RPMI7951 (cell line): ENCODE data around the gene GRM6. TPM values are rescaled to one million over a fixed set of nuclear protein-coding genes. Genes with fewer than 3 reads are reported as not detected.

Experiments
- DNase-seq: peaks from one replicate; pipeline ENCODE4 v3.0.0-alpha.2; 2012; ENCODE audit warnings: low read depth
- total RNA-seq: library from RNA; depleted of rRNA; stranded (reverse); fragments of >200 nt; shearing (Covaris generic); gene quantifications from 2 replicates; pipeline ENCODE4 v1.2.3, GENCODE V29; 2014; rRNA removed

GRM6 gene
- total RNA-seq, result not detected in 2 replicates

DNA sequence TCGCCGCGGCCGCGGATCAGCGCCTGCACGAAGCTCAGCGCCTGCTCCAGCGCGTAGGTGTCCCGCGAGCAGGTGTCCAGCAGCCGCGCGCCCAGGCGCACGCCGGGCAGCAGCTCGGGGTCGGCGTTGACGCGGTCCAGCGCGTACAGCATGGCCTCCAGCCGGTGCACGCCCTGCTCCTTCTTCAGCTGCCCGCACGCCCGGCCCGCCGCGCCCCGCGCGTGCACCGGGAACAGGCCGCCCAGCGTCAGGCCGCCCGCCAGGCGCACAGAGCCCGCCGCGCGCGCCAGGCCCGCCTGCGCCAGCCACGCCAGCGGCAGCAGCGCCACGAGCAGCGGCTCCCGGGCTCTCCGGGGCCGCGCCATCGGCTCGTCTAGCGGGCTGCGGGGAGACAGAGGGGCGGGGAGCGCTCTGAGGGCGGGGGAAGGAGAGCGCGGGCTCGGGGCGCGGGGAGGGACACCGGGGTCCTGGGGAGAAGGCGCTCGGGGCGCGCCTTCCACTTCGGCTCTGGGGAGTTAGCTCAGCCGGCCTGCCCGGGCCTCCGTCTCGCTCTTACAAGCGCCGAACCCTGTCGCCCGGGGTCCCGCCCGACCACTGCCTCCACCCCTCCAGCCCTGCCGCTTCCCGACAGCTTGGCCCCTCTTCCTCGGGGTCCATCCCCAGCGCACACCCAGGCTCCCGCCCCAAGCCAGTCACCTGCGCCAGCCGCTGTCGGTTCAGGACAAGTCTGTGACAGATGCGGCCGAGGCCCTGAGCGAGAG is at the start of gene GRM6:
Gene GRM6 (minus strand): TSS at position 741 of the 761 bp plus-strand sequence. CDS start 376 bp downstream, at position 365.
- no peak for DNase-seq

DNA sequence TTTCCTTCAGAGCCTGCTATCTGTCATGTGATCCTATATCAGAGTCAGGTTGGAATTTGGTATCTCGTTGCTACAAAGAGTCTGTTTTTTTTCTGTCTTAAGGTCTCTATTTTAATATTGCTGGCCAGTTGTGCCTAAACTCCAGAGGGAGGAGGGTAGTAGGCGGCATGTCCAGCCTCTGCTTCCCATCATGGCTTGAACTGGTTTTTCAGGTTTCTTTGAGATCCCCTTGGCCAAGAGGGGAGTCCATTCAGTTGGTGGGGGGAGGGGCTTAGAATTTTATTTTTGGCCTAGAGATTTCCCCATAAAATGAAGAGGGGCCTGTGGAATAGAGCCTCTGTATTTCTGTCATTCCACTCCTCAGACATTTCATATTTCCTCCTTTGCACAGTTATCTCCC is 49.6 kb upstream of the GRM6 start:
- DNase-seq, result no peak

DNA sequence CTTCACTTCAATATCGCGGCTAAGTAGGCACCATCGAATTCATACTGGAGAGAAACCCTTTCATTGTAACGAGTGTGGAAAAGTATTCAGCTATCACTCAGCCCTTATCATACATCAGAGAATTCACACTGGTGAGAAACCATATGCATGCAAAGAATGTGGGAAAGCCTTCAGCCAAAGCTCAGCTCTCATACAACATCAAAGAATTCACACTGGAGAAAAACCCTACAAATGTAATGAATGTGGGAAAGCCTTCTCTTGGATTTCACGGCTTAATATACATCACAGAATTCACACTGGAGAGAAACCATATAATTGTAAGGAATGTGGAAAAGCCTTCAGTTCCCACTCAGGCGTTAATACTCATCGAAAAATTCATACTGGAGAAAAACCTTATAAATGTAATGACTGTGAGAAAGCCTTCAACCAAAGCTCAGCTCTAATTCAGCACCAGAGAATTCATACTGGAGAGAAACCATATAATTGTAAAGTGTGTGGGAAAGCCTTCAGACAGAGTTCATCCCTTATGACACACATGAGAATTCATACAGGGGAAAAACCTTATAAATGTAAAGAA is 38.0 kb upstream of the GRM6 start:
- no peak for DNase-seq

DNA sequence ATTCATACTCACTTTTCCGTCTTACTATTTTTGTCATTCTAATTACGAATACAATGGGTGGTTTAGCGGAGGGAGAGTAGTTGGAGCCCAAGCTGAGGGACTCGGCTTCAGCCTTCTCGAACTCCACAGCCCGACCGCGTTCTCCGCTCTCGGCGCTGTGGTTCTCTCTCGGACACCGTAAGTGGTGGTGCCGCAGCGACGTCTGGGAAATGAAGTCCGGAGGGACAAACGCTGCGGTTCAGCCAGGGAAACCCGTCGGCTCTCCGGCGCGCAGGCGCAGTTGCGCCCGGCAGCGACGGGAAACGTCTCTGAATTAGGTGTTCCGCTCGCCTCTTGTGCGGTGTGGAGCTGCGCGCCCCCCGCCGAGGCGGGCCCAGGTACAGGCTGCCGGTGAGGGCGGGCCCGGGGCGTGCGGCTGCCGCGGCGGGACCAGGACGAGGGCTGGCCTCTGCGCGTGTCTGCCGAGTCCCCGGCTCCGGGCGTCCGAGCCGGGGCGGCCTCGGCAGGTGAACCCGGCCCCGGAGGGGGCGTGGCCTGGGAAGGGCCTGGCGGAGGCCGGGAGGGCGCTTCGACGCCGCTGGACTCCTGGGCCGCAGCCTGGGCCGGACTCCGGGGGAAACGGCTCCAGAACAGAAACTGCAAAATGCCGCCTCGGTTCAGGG is 28.5 kb upstream of the GRM6 start, which contains the start of gene ZNF879:
Gene ZNF879 (plus strand): TSS at position 277 of the 662 bp plus-strand sequence. CDS start 1,201 bp downstream, outside the sequence.
- DNase-seq, result peak; percentile 94

DNA sequence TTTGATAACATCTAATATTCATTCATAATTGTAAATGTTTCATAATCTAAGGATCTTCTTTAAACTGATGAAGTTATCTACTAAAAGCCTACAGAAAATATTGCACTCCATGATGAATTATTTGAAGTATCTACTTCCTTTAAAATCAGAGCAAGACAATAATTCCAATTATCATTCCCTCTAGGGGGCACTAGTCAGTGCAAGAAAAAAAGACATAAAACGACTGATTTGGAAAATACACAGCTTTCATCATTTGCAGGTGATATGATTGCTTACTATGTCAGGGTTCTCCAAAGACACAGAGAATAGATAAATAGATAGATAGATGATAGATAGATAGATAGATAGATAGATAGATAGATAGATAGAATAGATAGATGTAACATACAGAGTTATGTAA is 13.5 kb upstream of the GRM6 start:
- no peak for DNase-seq

DNA sequence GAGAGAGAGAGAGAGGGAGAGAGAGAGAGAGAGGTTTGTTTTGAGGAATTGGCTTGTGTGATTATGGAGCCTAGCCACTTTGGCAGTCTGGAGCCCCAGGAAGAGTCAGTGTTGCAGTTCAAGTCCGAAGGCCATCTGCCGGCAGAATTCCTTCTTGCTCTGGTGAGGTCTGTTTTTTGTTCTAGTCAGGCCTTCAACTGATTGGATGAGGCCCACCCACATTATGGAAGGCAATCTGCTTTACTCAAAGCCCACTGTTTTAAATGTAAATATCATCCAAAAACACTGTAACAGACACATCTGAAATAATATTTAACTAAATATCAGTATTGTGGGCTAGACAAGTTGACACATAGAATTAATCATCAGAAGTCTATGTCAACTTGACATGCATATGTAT is 11.4 kb upstream of the GRM6 start:
- DNase-seq, result no peak

DNA sequence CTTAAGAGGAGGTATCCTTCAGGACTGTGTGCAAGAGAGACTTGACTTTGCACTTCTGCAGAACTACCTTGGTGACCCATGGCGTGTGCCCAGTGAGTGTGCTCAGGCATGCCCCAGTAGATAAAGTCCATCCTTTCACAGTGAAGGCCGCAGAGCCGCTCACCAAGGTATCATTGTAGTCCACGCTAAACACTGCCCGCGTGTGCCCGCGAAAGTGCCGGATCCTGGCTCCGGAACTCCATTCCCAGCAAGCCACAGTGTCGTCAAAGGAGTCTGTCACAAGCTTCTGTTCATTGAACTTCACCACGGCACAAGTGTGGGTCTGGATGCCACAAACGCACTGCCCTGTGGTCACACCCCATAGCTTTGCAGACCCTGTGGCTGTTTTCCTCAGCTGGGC is 3.3 kb upstream of the GRM6 start:
- DNase-seq, result no peak

DNA sequence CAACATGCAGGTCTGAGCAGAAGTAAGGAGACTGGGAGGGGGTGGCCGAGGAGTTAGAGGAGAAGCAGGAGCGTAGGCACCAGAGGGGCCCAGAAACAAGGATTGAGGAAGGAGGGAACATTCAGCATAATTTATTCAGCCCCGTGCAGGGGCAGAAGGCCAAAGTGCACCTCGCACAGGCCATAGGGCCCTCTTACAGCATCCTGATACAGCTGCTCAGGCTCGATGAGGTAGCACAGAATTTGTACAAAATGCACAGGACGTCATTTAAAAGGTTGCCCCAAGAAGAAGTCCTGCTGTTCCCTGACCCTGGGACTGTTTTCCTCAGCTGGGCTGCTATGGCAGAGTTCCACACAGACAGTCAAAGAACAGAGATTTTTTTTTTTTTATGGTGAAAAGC is 2.1 kb upstream of the GRM6 start:
- no peak for DNase-seq

DNA sequence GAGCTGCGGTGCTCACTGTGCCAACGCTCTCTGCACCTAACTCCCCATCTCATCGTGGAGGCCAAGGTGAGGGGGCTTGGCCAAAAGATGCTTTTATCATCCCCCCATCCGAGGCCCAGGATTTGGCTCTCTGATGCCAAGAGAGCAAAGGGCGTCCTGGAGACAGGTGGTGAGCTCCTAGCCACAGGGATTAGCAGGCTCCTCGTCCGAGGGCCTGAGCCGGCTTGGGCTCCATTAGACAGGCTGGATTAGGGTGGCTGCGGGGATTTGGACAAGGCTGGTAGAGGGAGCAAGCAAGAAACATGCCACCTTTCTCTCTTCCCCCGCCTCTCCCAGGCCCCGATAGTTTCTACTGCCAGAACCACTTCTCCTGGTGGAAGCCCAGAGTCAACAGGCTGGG is 1.0 kb upstream of the GRM6 start:
- DNase-seq, result no peak

DNA sequence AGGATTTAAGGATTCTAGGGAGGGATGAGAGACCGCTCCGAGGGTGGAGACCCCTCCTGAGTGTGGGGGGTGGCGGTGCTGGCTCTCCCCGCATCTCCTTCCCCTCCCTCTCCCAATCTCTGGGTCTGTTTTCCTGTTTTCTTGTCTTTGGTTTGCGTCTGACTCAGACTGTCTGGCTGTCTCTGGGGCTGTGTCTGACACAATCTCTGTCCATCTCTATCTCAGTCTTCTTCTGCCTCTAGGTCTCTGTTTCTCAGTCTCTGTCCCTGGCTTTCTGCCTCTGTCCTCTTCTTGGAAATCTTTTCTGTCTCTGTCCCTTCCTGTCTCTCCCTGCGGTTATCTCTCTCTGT is 196 bp upstream of the GRM6 start:
- no peak for DNase-seq

DNA sequence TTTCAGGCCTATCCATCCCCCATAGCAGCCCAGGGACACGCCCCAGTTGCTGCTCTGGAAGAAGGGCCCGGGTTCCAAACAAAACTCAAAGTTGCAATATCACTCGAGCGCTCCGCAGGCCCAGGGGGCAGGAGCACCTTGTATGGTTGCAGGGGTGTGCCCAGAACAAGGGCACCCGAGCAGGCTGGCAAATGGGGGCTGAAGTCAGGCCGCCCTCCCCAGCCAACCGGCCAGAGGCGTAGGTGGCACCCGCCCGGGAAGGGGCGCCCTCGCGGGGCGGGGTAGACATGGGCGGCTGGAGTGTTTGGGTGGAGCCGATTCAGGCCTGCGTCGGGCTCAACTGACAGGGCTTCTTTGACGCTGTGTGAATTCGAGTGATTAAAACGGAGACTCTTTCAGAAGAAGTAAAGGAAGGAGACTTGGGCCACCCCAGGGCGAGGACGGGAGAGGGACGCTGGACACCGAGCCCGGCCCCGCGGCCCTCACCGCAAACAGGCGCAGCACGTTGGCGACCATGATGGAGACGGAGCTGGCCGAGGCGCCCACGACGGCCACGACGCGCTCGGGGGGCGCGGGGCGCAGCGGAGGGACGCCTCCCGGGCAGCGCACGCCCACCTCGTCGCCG is 1.1 kb downstream of the GRM6 start:
- no peak for DNase-seq

DNA sequence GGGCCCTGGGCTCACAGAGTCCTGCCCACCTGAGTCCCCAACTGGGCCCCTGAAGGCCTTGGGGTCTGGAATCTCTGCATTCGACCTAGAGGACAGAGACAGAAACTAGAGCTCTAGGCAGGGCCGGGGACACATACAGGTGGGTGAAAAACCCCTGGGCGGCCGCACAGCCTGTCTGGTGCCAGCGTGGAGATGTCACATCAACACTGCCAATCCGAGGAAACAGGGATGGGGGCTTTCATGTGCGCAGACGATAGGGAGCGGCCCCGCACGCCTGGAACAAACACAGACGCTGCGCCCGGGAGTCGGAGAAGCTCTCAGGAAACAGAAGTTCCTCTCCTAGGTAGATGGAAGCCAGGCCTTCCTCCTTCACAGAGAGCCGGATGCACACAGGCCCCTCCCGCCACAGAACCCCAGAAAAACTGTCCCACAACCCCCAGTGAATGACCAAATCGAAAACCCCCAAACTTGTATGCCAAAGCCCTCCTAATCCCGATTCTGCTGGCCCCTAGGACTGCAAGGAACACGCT is 1.8 kb downstream of the GRM6 start:
- no peak for DNase-seq

DNA sequence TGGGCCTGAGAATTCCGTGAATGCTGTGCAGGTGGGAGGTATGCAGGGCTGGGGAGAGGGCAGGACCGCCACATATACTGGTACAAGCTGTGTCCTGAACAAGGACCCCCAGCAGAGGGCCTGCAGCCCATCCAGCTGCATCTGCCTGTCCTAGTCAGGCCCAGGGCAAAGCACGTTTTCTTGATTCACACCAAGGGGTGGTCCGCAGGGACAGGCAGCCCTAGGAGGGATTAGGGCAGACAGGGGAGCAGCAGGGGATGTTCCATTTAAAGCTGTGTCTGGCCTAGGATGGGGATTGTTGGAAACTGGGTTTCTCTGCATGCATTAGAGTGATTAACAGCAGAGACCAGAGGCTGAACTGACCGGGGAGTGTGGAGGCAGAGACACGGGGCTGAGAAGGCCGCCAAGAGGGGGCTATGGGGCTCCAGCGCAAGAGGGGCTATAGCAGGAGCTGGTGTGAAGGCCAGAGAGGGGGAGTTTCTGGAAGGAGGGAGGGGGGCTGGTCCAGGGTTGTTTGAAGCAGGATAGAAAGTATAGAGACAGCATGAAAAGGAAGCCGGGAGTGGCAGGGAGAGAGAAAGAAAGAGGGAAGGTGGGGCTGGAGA is 2.7 kb downstream of the GRM6 start:
- DNase-seq, result no peak

DNA sequence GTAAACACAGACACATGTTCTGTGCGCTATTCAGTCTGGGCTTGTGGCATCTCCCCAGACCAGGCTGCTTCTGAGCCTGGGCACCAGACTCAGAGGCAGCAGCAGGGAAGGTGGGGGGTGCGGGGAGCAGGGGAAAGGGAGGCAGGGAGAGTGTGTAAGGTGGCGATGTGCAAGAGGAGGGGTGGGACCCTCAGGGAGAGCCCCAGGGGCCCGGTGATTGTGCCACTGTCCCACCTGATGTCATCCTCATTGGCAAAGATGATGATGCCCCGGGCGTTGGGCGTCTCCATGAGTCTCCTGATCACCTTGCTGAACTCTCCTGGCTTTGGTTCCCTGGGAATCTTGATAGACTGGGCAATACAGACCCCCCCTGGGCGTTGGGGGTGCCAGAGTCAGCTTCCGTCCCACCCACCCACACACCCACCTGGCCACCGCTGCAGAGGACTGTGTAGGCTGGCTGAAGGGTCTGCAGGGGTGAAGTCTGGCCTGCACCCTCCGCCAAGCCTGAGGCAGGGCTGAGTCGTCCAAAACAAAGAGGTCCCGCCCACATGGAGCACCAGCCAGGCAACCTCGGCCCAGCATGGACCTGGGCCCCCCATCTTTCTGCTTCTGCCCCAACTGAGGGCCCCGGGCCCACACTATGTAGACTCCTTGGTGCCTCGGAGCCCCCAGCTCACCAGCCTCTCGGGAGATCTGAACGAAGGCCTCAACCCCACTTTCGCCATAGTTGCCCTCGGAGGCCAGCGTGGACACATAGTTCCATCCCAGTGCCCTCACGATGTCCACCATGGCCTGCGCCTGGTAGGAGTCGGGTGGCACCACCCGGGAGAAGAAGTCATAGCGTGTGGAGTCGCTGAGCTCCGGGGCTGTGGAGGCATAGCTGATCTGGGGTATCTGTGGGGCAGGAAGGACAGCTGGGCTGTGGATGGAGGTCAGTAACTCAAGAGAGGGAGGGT is 3.7 kb downstream of the GRM6 start:
- no peak for DNase-seq

DNA sequence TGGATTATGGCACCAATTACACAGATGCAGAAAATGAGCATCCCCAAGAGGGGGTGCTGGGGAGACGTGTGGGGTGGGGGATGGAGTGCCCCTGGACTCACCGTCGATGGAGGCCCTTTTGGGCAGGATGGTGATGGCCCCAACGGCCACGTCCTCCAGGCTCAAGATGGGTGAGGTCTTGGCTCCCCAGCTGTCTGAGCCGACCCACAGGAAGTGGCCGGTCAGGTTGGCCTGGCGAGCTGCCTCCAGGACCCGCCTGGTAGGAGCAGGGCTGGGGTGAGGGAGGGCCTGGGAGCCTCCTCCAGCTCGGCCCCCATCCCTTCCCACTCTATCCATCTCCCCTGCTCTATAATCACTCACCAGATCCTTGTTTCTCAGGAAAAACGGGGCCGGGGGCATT is 4.6 kb downstream of the GRM6 start:
- no peak for DNase-seq

DNA sequence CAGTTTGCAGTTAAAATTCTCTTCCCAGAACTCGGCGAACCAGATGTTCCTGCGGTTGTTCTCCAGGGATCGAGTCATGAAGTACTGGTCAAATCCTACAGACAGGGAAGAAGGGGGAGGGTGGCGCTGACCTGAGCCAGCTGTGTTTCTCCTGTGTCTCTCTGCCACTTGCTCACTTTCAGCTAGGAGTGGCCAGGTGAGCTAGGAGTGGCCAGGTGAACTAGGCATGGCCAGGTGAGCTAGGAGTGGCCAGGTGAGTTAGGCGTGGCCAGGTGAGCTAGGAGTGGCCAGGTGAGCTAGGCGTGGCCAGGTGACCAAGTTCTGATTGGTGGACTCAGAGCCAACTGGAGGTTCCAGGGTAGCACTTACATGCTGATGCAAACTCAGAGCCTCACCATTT is 5.8 kb downstream of the GRM6 start:
- DNase-seq, result no peak

DNA sequence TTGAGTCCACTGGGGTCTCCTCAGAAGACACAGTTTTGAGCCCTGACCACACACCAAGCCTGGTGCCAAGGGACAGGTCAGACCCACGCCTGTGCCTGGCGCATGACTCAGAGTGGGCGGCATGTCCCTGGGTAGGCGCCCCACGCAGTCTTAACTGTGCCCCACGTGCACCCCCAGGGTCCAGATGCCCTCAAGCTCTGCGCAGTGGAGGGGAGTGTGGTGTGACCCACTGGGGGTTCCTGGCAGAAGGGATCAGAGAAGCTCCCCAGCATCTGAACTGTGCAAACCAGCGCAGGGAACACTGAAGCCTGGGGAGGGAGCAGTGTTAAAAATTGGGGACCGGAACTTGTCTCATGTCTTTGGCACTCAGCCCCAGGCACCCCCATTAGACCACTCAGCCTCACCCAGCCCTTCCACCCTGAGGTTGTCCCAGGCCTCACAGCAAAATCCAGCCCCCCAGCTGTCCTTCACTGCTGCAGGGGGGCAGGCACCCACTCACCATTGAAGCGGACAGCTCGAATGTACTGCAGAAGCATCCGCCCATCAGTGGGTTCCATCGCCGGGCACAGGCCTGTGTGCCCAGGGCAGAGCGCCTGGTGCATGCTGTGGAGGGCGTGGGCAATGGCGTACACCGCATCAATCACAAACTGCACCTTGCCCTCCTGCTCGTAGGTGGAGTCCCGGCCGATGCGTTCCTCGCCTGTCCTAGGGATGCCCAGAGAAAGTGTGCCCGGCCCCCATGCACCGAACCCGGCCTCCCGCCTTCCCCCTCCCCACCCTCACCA is 6.5 kb downstream of the GRM6 start:
- DNase-seq, result no peak

DNA sequence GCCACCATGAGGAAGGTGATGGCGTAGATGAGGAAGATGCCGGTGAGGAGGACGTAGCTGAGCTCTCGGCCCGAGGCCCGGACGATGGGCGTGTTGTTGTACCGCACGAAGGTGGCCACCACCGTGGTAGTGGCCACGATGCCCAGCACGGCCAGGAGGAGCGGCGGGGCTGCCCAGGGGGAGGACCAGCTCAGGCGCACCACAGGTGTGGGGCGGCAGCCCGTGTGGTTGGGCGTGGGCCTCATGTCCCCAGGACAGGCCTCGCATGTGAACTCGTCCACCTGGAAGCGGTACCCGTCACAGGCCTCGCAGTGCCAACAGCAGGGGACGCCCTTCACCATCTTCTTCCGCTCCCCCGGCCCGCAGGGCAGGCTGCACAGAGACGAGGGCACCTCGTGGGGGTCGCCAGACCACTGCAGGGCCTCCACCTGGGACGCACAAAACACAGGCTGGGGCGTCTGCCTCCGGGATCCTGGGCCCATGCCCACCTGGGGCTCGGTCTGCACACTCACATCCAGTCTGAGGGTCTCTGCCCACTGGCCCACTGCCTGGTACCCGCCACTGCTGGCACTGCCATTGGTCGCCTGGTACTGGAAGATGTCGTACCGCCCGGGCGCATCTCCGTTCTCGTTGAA is 8.7 kb downstream of the GRM6 start:
- no peak for DNase-seq
